NCI-H2196 (cell line): ENCODE measurements around the gene PSTK.

Experiments used
- DNase-seq: peaks from one replicate; lab custom pipeline; 2025; ENCODE audit not compliant: unreplicated experiment; lab: John Stamatoyannopoulos, UW

Gene PSTK

GRCh38 chr10:123018531-123018930 lies 38.3 kb downstream of the PSTK start:
- no peak for DNase-seq

GRCh38 chr10:123019264-123019663 lies 39.1 kb downstream of the PSTK start:
- DNase-seq: no peak

- no peak for DNase-seq
Measured at GRCh38 chr10:123019941-123020703, 39.9 kb downstream of the PSTK start.

- DNase-seq: no peak
Measured at GRCh38 chr10:123021517-123021916, 41.3 kb downstream of the PSTK start.

- DNase-seq: no peak
Measured at GRCh38 chr10:123024540-123024939, 44.3 kb downstream of the PSTK start.

- DNase-seq: no peak
Measured at GRCh38 chr10:123026302-123026701, 46.1 kb downstream of the PSTK start.

GRCh38 chr10:123027861-123028260 lies 47.7 kb downstream of the PSTK start:
- no peak for DNase-seq

- no peak for DNase-seq
Measured at GRCh38 chr10:123031124-123031523, 50.9 kb downstream of the PSTK start.

- no peak for DNase-seq
Measured at GRCh38 chr10:123034332-123034731, 54.1 kb downstream of the PSTK start.

- no peak for DNase-seq
Measured at GRCh38 chr10:123035467-123036086, 55.4 kb downstream of the PSTK start.

GRCh38 chr10:123038782-123039631 lies 58.8 kb downstream of the PSTK start:
- DNase-seq: no peak

- DNase-seq: no peak
Measured at GRCh38 chr10:123039632-123039930, 59.4 kb downstream of the PSTK start.
